ENCODE data around the gene IGLL5.
"Not testable (repeated sequence)": the region's sequence is repeated elsewhere in the genome, so short reads cannot be mapped to it uniquely, and the experiment has no call there.

Gene IGLL5

GRCh38 chr22:22900527-22901205 is 13.1 kb downstream of the IGLL5 start:
- not testable (repeated sequence) for DNase-seq (ENCODE audit: low read depth in 2 of 2)

DNA sequence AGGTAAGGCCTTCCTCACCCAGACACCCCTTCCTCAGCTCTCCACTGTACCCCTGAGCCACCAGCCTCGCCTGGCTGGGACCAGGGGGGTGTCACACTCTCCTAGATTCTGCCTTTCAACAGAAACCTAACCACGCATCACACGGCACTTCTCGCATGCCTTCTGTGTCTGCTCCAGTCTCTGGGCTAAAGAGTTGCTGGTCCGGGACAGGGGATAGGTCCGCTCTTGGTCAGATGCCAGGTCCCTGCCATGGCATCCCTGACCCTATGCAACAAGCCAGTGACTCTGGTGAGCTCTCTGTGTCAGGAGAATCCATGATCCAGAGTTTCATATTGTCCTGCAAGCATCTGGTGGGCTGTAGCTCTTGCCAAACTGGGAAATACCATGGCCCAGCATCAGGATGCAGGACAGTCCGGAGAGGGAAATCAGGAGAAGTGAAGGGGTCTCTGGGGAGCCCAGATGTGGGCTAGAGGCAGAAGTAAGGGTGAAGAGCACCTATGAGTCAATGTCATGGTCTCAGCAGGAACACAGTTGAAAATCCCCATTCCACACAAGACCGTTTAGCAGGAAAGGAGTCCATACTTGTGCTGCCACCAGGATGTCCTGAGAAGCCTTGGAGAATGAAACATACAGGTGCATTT is 14.1 kb downstream of the IGLL5 start:
- no peak for DNase-seq (ENCODE audit: low read depth in 2 of 2)

DNA sequence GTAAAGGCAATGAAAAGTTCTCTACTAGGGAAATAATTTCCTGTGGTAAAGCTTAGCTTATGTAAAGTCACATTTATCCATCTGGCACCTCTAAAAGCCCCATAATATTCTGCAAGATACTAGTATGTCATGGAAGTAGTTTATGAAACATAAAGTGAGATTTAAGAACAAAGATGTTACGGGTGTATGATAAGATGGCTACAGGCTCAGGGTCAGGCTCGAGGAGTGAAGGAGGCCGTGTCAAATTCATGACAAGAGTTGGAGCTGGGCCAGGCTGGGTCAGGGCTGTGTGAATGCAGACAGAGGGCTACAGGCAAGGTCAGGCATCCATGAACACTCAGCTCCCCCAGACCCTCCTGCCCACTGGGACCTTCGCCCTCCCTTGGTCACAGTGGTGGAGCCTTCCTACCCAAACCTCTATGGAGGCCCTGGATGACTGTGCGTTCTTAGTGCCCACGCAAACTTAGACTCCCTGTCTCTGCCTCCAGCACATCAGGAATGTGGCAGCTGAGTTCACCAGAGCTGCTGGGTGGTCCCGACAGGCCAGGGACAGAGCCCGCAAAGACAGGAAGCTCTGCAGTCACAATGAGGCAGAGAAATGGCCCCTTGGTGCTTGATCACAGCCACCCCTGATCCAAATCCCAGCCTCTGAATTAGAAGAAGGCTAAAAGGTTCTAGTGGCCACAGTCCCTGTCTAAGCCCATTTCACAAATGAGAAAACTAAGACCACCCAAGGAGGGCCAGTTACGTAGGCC is 14.8 kb downstream of the IGLL5 start:
- no peak for DNase-seq (ENCODE audit: low read depth in 2 of 2)

DNA sequence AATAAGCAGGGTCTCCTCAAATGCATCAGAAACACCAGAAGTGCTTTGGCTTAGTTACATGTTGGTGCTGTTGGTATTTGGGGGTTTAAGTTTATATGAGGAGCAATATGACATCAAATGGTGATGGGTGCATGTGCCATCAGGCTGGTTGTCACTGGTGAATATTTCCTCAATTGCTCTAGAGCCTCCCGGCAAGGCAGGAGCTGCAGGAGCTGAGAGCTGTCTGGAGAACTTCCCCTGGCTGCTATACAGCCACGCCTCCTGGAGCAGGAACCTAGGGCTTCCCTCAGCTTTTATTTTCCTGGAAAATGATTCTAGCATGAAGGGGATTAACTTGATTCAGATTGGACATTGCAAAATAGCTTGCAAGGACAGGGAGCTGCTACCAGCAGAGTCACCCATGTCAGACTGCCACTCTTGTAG is 15.8 kb downstream of the IGLL5 start:
- no peak for DNase-seq (ENCODE audit: low read depth in 2 of 2)

DNA sequence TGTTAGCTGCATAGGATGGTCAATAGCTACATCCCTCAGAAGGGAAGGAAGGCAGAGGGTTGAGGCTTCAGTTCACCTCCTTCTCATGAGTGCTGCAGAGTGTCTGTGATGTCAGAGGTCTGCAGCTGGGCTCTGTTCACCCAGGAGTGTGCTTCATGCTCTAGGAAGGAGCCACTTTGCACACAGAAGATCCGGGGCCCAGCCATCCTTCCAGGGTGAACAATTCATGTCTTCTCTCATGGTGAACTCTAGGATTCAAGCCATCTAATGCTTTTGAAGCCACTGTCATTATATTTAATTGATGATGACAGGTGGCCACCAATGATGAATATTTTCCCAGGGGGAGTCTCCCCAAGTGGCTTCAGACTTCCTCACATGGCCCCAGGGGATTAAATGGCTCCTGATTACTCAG is 16.2 kb downstream of the IGLL5 start:
- DNase-seq (ENCODE audit: low read depth in 2 of 2), result not testable (repeated sequence)

- DNase-seq (ENCODE audit: low read depth in 2 of 2), result not testable (repeated sequence)
Measured at GRCh38 chr22:22904736-22905135, 17.1 kb downstream of the IGLL5 start.

GRCh38 chr22:22906391-22906790 is 18.8 kb downstream of the IGLL5 start:
- not testable (repeated sequence) for DNase-seq (ENCODE audit: low read depth in 2 of 2)

DNA sequence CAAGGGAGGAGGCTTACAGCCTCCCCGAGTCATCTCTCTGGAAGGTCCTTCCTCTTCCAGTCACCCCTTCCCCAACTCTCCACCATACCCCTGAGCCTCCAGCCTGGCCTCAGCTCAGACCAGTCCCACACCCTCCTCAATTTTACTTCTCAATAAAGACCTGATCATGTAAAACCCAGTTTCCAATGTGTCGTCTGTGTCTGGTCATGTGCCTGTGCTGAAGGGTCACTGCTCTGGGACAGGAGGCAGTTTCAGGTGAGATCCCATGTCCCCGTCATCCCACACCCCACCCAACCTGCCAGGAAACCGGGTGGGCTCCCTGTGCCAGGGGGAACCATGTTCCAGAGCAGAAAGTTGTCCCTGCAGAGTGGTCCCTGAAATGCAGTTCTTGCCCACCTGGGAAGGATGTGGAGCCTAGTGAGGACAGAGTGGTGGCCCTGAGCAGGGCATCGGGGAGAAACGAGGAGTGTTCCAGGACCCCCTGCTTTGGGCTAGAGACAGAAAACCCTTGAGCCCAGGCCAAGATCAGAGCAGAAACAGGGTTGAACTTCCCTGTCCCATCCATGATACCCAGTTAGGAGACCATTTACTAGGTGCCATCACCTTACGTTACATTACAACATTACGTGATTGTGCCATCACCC is 19.4 kb downstream of the IGLL5 start:
- no peak for DNase-seq (ENCODE audit: low read depth in 2 of 2)

- no peak for DNase-seq (ENCODE audit: low read depth in 2 of 2)
Measured at GRCh38 chr22:22907551-22908494, 20.2 kb downstream of the IGLL5 start.

GRCh38 chr22:22908495-22908861 is 20.9 kb downstream of the IGLL5 start:
- no peak for DNase-seq (ENCODE audit: low read depth in 2 of 2)

- no peak for DNase-seq (ENCODE audit: low read depth in 2 of 2)
Measured at GRCh38 chr22:22908941-22909604, 21.5 kb downstream of the IGLL5 start.

DNA sequence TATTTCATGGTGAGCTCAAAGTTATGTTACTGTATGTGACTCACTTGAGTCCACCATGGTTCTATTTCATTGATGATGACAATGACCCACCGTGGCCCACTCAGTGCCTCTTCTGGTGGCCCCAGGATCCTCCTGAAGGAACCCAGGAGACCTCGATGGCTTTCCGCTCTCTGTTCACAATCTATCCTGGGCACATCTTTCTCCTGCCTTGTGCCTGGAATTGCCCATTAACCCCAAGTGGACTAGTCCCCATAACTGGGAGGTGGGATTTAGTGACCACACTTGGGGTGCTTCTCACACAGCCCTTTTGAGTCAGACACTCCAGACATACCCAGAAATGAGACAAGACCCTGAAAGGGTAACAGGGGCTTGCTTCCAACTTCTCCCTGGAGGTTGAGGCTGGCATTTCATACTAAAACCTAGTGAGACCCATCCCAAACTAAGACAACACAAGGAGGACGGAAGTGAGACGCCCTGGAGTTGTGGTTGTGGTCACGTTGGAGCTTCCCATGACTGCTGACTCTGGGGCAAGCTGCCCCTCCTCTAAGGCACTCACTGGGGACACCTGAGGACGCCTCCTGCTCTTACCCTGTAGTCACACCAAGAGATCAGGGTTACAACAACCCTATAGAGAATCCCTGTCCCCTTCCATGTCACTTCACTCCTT is 22.1 kb downstream of the IGLL5 start:
- no peak for DNase-seq (ENCODE audit: low read depth in 2 of 2)

DNA sequence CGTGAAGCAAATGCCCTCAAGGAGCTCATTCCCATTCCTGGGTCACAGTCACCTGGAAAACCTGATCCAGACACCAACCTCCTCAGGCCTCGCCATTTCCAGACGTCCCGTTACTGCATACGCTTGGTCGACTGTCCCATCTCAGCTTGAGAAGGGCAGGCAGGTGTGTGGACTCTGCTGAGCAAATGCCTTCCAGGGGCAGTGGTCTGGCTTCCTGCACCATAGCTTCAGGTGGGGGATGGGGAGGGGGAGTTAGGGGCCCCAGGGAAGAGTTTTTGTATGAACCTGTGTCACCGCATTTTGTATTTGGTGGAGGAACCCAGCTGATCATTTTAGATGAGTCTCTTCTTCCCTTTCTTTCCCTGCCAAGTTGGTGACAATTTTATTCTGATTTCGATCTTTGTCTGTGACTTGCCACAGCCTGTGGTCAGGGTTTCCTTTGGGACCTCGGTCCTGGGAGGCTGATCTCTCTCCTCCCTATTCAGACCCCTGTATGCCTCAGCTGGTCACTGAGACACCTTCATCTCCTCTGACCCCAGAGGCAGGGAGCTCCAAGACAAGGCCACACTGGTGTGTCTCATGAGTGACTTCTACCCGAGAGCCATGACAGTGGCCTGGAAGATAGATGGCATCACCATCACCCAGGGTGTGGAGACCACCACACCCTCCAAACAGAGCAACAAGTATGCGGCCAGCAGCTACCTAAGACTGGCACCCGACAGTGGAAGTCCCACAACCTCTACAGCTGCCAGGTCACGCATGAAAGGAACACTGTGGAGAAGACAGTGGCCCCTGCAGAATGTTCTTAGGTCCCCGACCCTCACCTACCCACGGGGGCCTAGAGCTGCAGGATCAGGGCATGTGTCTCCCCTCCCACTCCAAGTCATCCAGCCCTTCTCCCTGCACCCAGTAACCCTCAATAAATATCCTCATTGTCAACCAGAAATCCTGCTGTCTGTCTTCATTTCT is 22.9 kb downstream of the IGLL5 start:
- no peak for DNase-seq (ENCODE audit: low read depth in 2 of 2)

- DNase-seq (ENCODE audit: low read depth in 2 of 2), result no peak
Measured at GRCh38 chr22:22911327-22912134, 23.9 kb downstream of the IGLL5 start.

GRCh38 chr22:22912135-22912987 is 24.7 kb downstream of the IGLL5 start:
- no peak for DNase-seq (ENCODE audit: low read depth in 2 of 2)

DNA sequence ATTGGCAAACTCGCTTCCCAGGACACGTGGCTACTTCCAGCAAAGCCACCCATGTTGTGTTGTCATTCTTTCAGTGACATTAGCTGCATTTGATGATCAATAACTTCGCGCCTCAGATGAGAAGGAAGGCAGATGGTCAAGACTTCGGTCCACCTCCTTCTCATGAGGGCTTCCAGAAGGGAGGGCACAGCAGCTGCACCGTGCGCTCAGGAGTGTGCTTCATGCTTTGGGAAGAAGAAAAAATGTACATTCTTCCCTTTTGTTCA is 25.3 kb downstream of the IGLL5 start:
- DNase-seq (ENCODE audit: low read depth in 2 of 2), result no peak

DNA sequence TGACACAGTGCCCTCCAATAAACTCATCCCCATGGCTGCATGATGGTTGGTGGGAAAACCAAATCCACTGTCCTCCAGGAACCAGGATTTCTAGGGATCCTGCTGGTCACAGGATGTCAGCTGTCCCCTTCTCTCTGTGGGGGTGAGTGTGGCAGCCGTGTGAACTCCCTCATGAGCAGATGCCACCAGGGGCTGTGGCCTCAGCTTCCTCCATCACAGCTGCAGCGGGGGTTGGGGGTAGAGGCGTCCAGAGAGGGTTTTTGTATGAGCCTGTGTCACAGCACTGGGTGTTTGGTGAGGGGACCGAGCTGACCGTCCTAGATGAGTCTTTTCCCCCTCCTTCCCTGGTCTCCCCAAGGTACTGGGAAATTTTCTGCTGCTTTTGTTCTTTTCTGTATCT is 26.4 kb downstream of the IGLL5 start:
- no peak for DNase-seq (ENCODE audit: low read depth in 2 of 2)

All from stimulated activated CD8-positive, alpha-beta memory T cell treated with anti-CD3 and anti-CD28 coated beads, Interleukin-2, amount 100 ng/mL, for 48 hours (primary cell).